ENCODE data around the gene ZSWIM9.
A peak's percentile ranks its signal among the peaks of the same experiment; 100 is the strongest.

ZSWIM9 gene

GRCh38 chr19:48194041-48194843 is 23.8 kb downstream of the ZSWIM9 start:
- Histone ChIP-seq H3K36me3 (ENCODE audit: insufficient read depth, low read length) (no peaks in the 10 kb centered on the region), H3K27me3 (ENCODE audit: insufficient read depth, low read length) (no peaks in the 10 kb centered on the region), H3K79me2 (ENCODE audit: control insufficient read depth, insufficient read depth, low read length, unreplicated experiment) (no peaks in the 10 kb centered on the region), H2AFZ (ENCODE audit: low read length, unreplicated experiment) (no peak overlapping the region), H3K4me1 (ENCODE audit: control insufficient read depth, insufficient read depth, low read length, unreplicated experiment) (peaks cover 2% of the 10 kb centered on the region), H3K27ac (ENCODE audit: low read depth, low read length) (no peak overlapping the region), H3K4me3 (ENCODE audit: low read depth, low read length) (no peak overlapping the region)

- H3K4me3 ChIP-seq (ENCODE audit: low read depth, low read length): no peak overlapping the region
- H3K27ac ChIP-seq (ENCODE audit: low read depth, low read length): no peak overlapping the region
- H3K4me1 ChIP-seq (ENCODE audit: control insufficient read depth, insufficient read depth, low read length, unreplicated experiment): peaks cover 2% of the 10 kb centered on the region
- no peaks in the 10 kb centered on the region for H3K36me3 ChIP-seq (ENCODE audit: insufficient read depth, low read length)
- no peaks in the 10 kb centered on the region for H3K27me3 ChIP-seq (ENCODE audit: insufficient read depth, low read length)
- H2AFZ ChIP-seq (ENCODE audit: low read length, unreplicated experiment): no peak overlapping the region
- H3K79me2 ChIP-seq (ENCODE audit: control insufficient read depth, insufficient read depth, low read length, unreplicated experiment): no peaks in the 10 kb centered on the region
Measured at GRCh38 chr19:48194844-48195830, 24.7 kb downstream of the ZSWIM9 start.

GRCh38 chr19:48196321-48196763 is 25.9 kb downstream of the ZSWIM9 start:
- H3K27ac ChIP-seq (ENCODE audit: low read depth, low read length): no peak overlapping the region

GRCh38 chr19:48196933-48197665 is 26.6 kb downstream of the ZSWIM9 start:
- H3K27me3 ChIP-seq (ENCODE audit: insufficient read depth, low read length): no peaks in the 10 kb centered on the region
- no peak overlapping the region for H2AFZ ChIP-seq (ENCODE audit: low read length, unreplicated experiment)
- H3K79me2 ChIP-seq (ENCODE audit: control insufficient read depth, insufficient read depth, low read length, unreplicated experiment): no peaks in the 10 kb centered on the region
- H3K36me3 ChIP-seq (ENCODE audit: insufficient read depth, low read length): no peaks in the 10 kb centered on the region
- no peak overlapping the region for H3K27ac ChIP-seq (ENCODE audit: low read depth, low read length)
- peaks cover 2% of the 10 kb centered on the region for H3K4me1 ChIP-seq (ENCODE audit: control insufficient read depth, insufficient read depth, low read length, unreplicated experiment)
- H3K4me3 ChIP-seq (ENCODE audit: low read depth, low read length): no peak overlapping the region

More at GRCh38 chr19:48196321-48196763, 25.9 kb downstream of the ZSWIM9 start:
- peaks cover 2% of the 10 kb centered on the region for H3K4me1 ChIP-seq (ENCODE audit: control insufficient read depth, insufficient read depth, low read length, unreplicated experiment)
- no peak overlapping the region for H2AFZ ChIP-seq (ENCODE audit: low read length, unreplicated experiment)
- H3K4me3 ChIP-seq (ENCODE audit: low read depth, low read length): no peak overlapping the region
- no peaks in the 10 kb centered on the region for H3K79me2 ChIP-seq (ENCODE audit: control insufficient read depth, insufficient read depth, low read length, unreplicated experiment)
- no peaks in the 10 kb centered on the region for H3K27me3 ChIP-seq (ENCODE audit: insufficient read depth, low read length)
- no peaks in the 10 kb centered on the region for H3K36me3 ChIP-seq (ENCODE audit: insufficient read depth, low read length)

- Histone ChIP-seq H2AFZ (ENCODE audit: low read length, unreplicated experiment) (peak overlapping the region; percentile 55), H3K27me3 (ENCODE audit: insufficient read depth, low read length) (no peaks in the 10 kb centered on the region), H3K4me1 (ENCODE audit: control insufficient read depth, insufficient read depth, low read length, unreplicated experiment) (no peaks in the 10 kb centered on the region), H3K4me3 (ENCODE audit: low read depth, low read length) (peak overlapping the region; percentile 83), H3K36me3 (ENCODE audit: insufficient read depth, low read length) (no peaks in the 10 kb centered on the region), H3K27ac (ENCODE audit: low read depth, low read length) (peak overlapping the region; percentile 76), H3K79me2 (ENCODE audit: control insufficient read depth, insufficient read depth, low read length, unreplicated experiment) (peaks cover 9% of the 10 kb centered on the region)
Measured at GRCh38 chr19:48203222-48203793, 32.8 kb downstream of the ZSWIM9 start.

- H3K4me3 ChIP-seq (ENCODE audit: low read depth, low read length): peak overlapping the region; percentile 83
- H3K79me2 ChIP-seq (ENCODE audit: control insufficient read depth, insufficient read depth, low read length, unreplicated experiment): peaks cover 9% of the 10 kb centered on the region
- H3K36me3 ChIP-seq (ENCODE audit: insufficient read depth, low read length): no peaks in the 10 kb centered on the region
- no peaks in the 10 kb centered on the region for H3K27me3 ChIP-seq (ENCODE audit: insufficient read depth, low read length)
- H3K27ac ChIP-seq (ENCODE audit: low read depth, low read length): peak overlapping the region; percentile 76
- H2AFZ ChIP-seq (ENCODE audit: low read length, unreplicated experiment): peak overlapping the region; percentile 84
- no peaks in the 10 kb centered on the region for H3K4me1 ChIP-seq (ENCODE audit: control insufficient read depth, insufficient read depth, low read length, unreplicated experiment)
Measured at GRCh38 chr19:48203794-48204628, 33.5 kb downstream of the ZSWIM9 start.

GRCh38 chr19:48206397-48207093 is 36.1 kb downstream of the ZSWIM9 start:
- H3K27me3 ChIP-seq (ENCODE audit: insufficient read depth, low read length): no peaks in the 10 kb centered on the region
- no peaks in the 10 kb centered on the region for H3K4me1 ChIP-seq (ENCODE audit: control insufficient read depth, insufficient read depth, low read length, unreplicated experiment)
- H3K79me2 ChIP-seq (ENCODE audit: control insufficient read depth, insufficient read depth, low read length, unreplicated experiment): peaks cover 9% of the 10 kb centered on the region
- no peak overlapping the region for H3K4me3 ChIP-seq (ENCODE audit: low read depth, low read length)
- no peak overlapping the region for H3K27ac ChIP-seq (ENCODE audit: low read depth, low read length)
- no peaks in the 10 kb centered on the region for H3K36me3 ChIP-seq (ENCODE audit: insufficient read depth, low read length)
- no peak overlapping the region for H2AFZ ChIP-seq (ENCODE audit: low read length, unreplicated experiment)

GRCh38 chr19:48210005-48210404 is 39.5 kb downstream of the ZSWIM9 start:
- H3K4me3 ChIP-seq (ENCODE audit: low read depth, low read length): no peak overlapping the region
- peaks cover 2% of the 10 kb centered on the region for H3K79me2 ChIP-seq (ENCODE audit: control insufficient read depth, insufficient read depth, low read length, unreplicated experiment)
- H2AFZ ChIP-seq (ENCODE audit: low read length, unreplicated experiment): no peak overlapping the region
- no peaks in the 10 kb centered on the region for H3K27me3 ChIP-seq (ENCODE audit: insufficient read depth, low read length)
- H3K4me1 ChIP-seq (ENCODE audit: control insufficient read depth, insufficient read depth, low read length, unreplicated experiment): no peaks in the 10 kb centered on the region
- no peaks in the 10 kb centered on the region for H3K36me3 ChIP-seq (ENCODE audit: insufficient read depth, low read length)
- no peak overlapping the region for H3K27ac ChIP-seq (ENCODE audit: low read depth, low read length)

GRCh38 chr19:48213959-48214358 is 43.5 kb downstream of the ZSWIM9 start:
- no peak overlapping the region for H3K27ac ChIP-seq (ENCODE audit: low read depth, low read length)
- H3K27me3 ChIP-seq (ENCODE audit: insufficient read depth, low read length): no peaks in the 10 kb centered on the region
- peaks cover 3% of the 10 kb centered on the region for H3K4me1 ChIP-seq (ENCODE audit: control insufficient read depth, insufficient read depth, low read length, unreplicated experiment)
- no peak overlapping the region for H2AFZ ChIP-seq (ENCODE audit: low read length, unreplicated experiment)
- no peak overlapping the region for H3K4me3 ChIP-seq (ENCODE audit: low read depth, low read length)
- no peaks in the 10 kb centered on the region for H3K79me2 ChIP-seq (ENCODE audit: control insufficient read depth, insufficient read depth, low read length, unreplicated experiment)
- H3K36me3 ChIP-seq (ENCODE audit: insufficient read depth, low read length): no peaks in the 10 kb centered on the region
